ENCODE data around the gene DDX21. TPM values are rescaled to one million over a fixed set of nuclear protein-coding genes. Genes with fewer than 3 reads are reported as not detected.

The DDX21 gene
- total and polyA plus RNA-seq, 2 of the 13 experiments (the other 11 are each of a cell fraction or from before 2014, with no cell fraction given): 52.5 to 147 TPM

DNA sequence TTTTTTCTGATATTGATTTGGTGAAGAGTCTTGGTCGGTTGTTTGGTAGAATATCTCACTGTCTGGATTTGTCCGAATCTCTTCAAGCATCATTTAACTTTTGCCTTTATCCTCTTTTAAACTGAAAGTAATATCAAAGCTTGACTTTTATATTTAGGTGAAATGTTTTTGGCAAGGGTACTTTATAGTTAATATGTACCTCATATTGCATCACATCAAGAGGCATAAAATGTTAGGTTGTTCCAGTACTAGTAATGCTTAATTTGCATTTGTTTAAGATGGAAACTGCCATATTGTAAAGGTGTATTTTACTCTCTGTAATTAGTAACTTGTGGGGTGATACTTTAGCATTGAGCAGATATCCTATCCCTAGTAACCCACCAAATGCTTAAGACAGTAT, 17.1 kb upstream of the DDX21 start:
- BruUV-seq (replicated peaks): no TSS peak
- peaks cover 8 to 37% of the 10 kb centered on the region in 2 experiments for H3K36me3 ChIP-seq (replicated peaks in 1 of 2; ENCODE audit: control insufficient read depth in 1 of 2, insufficient read depth in 2 of 2, low read length in 2 of 2)
- intact Hi-C loops (cut with micrococcal nuclease; ENCODE audit: unreplicated experiment): no loop called here
- H3K27ac ChIP-seq (ENCODE audit: extremely low read length, insufficient read depth, low read length): no peak overlapping the region
- no peak overlapping the region for H2AFZ ChIP-seq (ENCODE audit: low read length)
- WGBS (ENCODE audit: low lambda C conversion rate): 100% methylated on average over 2 of the region's 2 CpGs
- no peaks in the 10 kb centered on the region for H3K9me3 ChIP-seq (ENCODE audit: low read length)
- no peak overlapping the region for H3K4me2 ChIP-seq (ENCODE audit: low read depth, low read length)
- ChIA-PET CTCF (ENCODE audit: low intra/inter-chr PET ratio, low total read pairs) (no interaction called here), POLR2A (interaction anchor here (0.6 kb wide), 1 partner anchor 56 kb away, joined by 3 read pairs; no protein-coding TSS in a partner anchor)
- no peak for ATAC-seq
- no peaks in the 10 kb centered on the region for H3K27me3 ChIP-seq (ENCODE audit: control insufficient read depth in 1 of 2, insufficient read depth in 2 of 2, low read length in 2 of 2)
- no peak for DNase-seq (ENCODE audit: low spot score)
- H3K79me2 ChIP-seq (ENCODE audit: insufficient read depth, low read length): no peaks in the 10 kb centered on the region
- no peaks in the 10 kb centered on the region for H3K4me1 ChIP-seq (ENCODE audit: insufficient read depth, low read length)
- in situ Hi-C loops (cut with HindIII; ENCODE audit: extremely low pct_ligation_motif_present, low pct_unique_long_range_greater_than_20kb): no loop called here
- FAIRE-seq: no peak
- H4K20me1 ChIP-seq (ENCODE audit: insufficient read depth, low read length): no peaks in the 10 kb centered on the region
- H3K9ac ChIP-seq (ENCODE audit: insufficient read depth, low read depth, low read length): no peak overlapping the region
- no peak overlapping the region for H3K4me3 ChIP-seq (replicated peaks in 1 of 3; ENCODE audit: insufficient read depth in 1 of 3, low read depth in 2 of 3, low read length in 3 of 3)
- TF ChIP-seq KAT2B (IDR thresholded peaks at IDR 0.05; ENCODE audit: borderline replicate concordance, low read depth, low read length) (no peak), ZNF598 (CRISPR knock-in tag; IDR thresholded peaks at IDR 0.05; ENCODE audit: borderline replicate concordance) (no peak), ZNF816 (CRISPR knock-in tag; IDR thresholded peaks at IDR 0.05; ENCODE audit: borderline replicate concordance) (no peak), ZNF563 (CRISPR knock-in tag; IDR thresholded peaks at IDR 0.05) (no peak), EHMT2 (IDR thresholded peaks at IDR 0.05; ENCODE audit: borderline replicate concordance, low read depth, low read length) (no peak), NKX3-1 (CRISPR knock-in tag; IDR thresholded peaks at IDR 0.05) (no peak), ZSCAN25 (CRISPR knock-in tag; IDR thresholded peaks at IDR 0.05) (no peak), AHR (CRISPR knock-in tag; IDR thresholded peaks at IDR 0.05) (no peak), YEATS4 (CRISPR knock-in tag; IDR thresholded peaks at IDR 0.05; ENCODE audit: borderline replicate concordance) (no peak), REPIN1 (CRISPR knock-in tag; IDR thresholded peaks at IDR 0.05; ENCODE audit: borderline replicate concordance, low read depth) (no peak), PAWR (CRISPR knock-in tag; IDR thresholded peaks at IDR 0.05; ENCODE audit: borderline replicate concordance) (no peak), GATA4 (IDR thresholded peaks at IDR 0.05; ENCODE audit: borderline replicate concordance, low read depth) (no peak), KLF16 (CRISPR knock-in tag; IDR thresholded peaks at IDR 0.05) (no peak), CREB1 (IDR thresholded peaks at IDR 0.05) (no peak), CREB1 (CRISPR knock-in tag; IDR thresholded peaks at IDR 0.05) (no peak)
- TF ChIP-seq, protein P1, sequence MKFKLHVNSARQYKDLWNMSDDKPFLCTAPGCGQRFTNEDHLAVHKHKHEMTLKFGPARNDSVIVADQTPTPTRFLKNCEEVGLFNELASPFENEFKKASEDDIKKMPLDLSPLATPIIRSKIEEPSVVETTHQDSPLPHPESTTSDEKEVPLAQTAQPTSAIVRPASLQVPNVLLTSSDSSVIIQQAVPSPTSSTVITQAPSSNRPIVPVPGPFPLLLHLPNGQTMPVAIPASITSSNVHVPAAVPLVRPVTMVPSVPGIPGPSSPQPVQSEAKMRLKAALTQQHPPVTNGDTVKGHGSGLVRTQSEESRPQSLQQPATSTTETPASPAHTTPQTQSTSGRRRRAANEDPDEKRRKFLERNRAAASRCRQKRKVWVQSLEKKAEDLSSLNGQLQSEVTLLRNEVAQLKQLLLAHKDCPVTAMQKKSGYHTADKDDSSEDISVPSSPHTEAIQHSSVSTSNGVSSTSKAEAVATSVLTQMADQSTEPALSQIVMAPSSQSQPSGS (CRISPR knock-in tag; IDR thresholded peaks at IDR 0.05): no peak
- TF ChIP-seq, protein P2, sequence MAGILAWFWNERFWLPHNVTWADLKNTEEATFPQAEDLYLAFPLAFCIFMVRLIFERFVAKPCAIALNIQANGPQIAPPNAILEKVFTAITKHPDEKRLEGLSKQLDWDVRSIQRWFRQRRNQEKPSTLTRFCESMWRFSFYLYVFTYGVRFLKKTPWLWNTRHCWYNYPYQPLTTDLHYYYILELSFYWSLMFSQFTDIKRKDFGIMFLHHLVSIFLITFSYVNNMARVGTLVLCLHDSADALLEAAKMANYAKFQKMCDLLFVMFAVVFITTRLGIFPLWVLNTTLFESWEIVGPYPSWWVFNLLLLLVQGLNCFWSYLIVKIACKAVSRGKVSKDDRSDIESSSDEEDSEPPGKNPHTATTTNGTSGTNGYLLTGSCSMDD (CRISPR knock-in tag; IDR thresholded peaks at IDR 0.05): no peak
- TF ChIP-seq, protein P3, sequence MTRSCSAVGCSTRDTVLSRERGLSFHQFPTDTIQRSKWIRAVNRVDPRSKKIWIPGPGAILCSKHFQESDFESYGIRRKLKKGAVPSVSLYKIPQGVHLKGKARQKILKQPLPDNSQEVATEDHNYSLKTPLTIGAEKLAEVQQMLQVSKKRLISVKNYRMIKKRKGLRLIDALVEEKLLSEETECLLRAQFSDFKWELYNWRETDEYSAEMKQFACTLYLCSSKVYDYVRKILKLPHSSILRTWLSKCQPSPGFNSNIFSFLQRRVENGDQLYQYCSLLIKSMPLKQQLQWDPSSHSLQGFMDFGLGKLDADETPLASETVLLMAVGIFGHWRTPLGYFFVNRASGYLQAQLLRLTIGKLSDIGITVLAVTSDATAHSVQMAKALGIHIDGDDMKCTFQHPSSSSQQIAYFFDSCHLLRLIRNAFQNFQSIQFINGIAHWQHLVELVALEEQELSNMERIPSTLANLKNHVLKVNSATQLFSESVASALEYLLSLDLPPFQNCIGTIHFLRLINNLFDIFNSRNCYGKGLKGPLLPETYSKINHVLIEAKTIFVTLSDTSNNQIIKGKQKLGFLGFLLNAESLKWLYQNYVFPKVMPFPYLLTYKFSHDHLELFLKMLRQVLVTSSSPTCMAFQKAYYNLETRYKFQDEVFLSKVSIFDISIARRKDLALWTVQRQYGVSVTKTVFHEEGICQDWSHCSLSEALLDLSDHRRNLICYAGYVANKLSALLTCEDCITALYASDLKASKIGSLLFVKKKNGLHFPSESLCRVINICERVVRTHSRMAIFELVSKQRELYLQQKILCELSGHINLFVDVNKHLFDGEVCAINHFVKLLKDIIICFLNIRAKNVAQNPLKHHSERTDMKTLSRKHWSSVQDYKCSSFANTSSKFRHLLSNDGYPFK (CRISPR knock-in tag; IDR thresholded peaks at IDR 0.05; ENCODE audit: borderline replicate concordance): no peak
- TF ChIP-seq, protein P4, sequence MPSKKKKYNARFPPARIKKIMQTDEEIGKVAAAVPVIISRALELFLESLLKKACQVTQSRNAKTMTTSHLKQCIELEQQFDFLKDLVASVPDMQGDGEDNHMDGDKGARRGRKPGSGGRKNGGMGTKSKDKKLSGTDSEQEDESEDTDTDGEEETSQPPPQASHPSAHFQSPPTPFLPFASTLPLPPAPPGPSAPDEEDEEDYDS (CRISPR knock-in tag; IDR thresholded peaks at IDR 0.05): no peak

All from HepG2 (cell line).